Peyer's patch (tissue), 4 donors: ENCODE measurements around the gene WWOX.

ENCODE experiments used
- POLR2A ChIP-seq, 2 donors: fragments of 450-650 bp; IDR thresholded peaks; one replicate each; pipeline ENCODE4 v1.5.1; 2017; ENCODE audit warnings: antibody characterized with exemption in 2 of 2, mild to moderate bottlenecking in 2 of 2, moderate library complexity in 2 of 2
- TF ChIP-seq, protein P1 (sequence below), 6 experiments: fragments of 450-650 bp in 4 of 6; fragments of 200-600 bp in 2 of 6; sonication (generic) in 1 of 6; IDR thresholded peaks; one replicate each; pipeline ENCODE4 v1.5.1; 2017 to 2019; ENCODE audit warnings: antibody characterized with exemption in 6 of 6, mild to moderate bottlenecking in 3 of 6, moderate library complexity in 1 of 6

DNA sequence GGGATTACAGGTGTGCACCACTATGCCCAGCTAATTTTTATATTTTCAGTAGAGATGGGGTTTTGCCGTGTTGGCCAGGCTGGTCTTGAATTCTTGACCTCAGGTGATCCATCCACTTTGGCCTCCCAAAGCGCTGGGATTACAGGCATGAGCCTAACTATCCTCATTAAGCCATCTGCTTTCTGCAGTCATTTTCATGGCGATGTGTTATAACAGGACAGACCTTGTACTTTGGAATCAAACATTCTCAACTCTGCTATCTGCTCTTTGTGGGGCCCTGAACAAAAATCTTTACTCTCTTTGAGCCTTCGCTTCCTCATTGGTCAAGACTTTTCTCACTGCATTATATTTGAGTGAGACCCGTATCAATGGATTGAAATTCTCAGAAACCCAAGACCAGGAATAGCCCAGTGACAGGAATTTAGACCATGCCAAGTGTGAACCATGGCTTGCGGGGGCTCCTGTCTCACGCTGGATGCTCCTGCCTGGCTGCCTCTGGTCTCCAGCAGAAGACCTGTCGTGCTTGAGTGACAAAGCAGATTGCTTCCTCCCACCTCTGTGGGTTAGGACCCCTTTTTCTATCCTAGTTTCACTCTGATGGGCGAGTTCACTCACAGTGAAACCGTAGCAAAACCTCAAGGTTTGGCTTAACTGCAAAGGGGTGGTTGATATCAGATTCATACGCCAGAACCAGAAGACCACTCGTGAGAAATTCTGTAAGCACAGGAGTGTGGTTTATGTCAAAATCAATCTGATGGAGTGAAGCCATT, 982.0 kb downstream of the WWOX start:
- TF ChIP-seq, protein P1, sequence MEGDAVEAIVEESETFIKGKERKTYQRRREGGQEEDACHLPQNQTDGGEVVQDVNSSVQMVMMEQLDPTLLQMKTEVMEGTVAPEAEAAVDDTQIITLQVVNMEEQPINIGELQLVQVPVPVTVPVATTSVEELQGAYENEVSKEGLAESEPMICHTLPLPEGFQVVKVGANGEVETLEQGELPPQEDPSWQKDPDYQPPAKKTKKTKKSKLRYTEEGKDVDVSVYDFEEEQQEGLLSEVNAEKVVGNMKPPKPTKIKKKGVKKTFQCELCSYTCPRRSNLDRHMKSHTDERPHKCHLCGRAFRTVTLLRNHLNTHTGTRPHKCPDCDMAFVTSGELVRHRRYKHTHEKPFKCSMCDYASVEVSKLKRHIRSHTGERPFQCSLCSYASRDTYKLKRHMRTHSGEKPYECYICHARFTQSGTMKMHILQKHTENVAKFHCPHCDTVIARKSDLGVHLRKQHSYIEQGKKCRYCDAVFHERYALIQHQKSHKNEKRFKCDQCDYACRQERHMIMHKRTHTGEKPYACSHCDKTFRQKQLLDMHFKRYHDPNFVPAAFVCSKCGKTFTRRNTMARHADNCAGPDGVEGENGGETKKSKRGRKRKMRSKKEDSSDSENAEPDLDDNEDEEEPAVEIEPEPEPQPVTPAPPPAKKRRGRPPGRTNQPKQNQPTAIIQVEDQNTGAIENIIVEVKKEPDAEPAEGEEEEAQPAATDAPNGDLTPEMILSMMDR (IDR thresholded peaks at IDR 0.05): no peak
- no peak for TF ChIP-seq POLR2A (IDR thresholded peaks at IDR 0.05)
